ENCODE results near the gene RGS3.

Gene RGS3

DNA sequence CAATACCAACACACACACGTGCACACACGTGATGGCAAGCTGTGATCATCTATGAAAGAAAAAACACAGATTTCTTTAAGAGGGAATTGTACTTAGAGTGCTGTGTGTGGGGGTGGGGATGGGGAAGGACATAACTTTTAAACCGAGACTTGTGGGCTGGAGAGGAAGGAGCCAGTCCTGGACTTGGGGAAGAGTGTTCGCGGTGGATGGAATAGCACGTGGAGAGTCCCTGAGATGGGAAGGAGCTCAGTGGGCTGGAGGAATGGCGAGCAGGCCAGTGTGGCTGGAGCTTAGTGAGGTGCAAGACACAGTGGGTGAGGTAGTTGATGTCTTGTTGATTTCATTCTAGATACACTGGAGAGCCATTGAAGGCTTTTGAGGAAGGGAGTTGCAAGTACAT lies 78.5 kb downstream of the RGS3 start:
- Histone ChIP-seq H3K27me3 (replicated peaks; ENCODE audit: control insufficient read depth, insufficient read depth, low read length) (no peaks in the 10 kb centered on the region), H3K36me3 (ENCODE audit: control insufficient read depth, insufficient read depth, low read length) (peaks cover 49% of the 10 kb centered on the region), H3K4me3 (replicated peaks; ENCODE audit: low read depth, low read length) (no peak overlapping the region)
- TF ChIP-seq, protein P1, sequence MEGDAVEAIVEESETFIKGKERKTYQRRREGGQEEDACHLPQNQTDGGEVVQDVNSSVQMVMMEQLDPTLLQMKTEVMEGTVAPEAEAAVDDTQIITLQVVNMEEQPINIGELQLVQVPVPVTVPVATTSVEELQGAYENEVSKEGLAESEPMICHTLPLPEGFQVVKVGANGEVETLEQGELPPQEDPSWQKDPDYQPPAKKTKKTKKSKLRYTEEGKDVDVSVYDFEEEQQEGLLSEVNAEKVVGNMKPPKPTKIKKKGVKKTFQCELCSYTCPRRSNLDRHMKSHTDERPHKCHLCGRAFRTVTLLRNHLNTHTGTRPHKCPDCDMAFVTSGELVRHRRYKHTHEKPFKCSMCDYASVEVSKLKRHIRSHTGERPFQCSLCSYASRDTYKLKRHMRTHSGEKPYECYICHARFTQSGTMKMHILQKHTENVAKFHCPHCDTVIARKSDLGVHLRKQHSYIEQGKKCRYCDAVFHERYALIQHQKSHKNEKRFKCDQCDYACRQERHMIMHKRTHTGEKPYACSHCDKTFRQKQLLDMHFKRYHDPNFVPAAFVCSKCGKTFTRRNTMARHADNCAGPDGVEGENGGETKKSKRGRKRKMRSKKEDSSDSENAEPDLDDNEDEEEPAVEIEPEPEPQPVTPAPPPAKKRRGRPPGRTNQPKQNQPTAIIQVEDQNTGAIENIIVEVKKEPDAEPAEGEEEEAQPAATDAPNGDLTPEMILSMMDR (IDR thresholded peaks at IDR 0.05; ENCODE audit: insufficient read depth, low read length, poor library complexity, severe bottlenecking), result no peak
- DNase-seq (ENCODE audit: extremely low read depth, insufficient read length), result no peak

DNA sequence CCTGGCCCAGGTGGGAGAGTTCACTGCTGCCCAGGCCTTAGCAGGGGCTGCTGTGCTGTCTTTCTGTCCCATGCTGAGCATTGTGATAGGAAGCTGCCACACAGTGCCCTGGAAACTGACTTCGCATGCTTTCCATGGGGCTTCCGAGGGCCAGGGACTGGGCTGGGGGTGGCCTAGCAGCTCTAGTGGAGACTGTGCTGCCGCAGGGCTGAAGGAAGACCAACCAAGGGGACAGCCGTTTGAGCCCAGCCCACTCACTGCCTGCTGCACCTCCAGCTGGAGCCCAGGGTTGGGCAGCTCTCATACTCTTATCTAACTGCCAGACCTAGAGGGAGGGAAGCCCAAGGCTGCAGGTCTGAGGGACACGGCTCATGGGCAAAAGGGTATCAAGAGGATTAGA lies 79.2 kb downstream of the RGS3 start:
- TF ChIP-seq, protein P1 (IDR thresholded peaks at IDR 0.05; ENCODE audit: insufficient read depth, low read length, poor library complexity, severe bottlenecking), result no peak
- H3K4me3 ChIP-seq (replicated peaks; ENCODE audit: low read depth, low read length), result no peak overlapping the region
- DNase-seq (ENCODE audit: extremely low read depth, insufficient read length), result no peak
- peaks cover 43% of the 10 kb centered on the region for H3K36me3 ChIP-seq (ENCODE audit: control insufficient read depth, insufficient read depth, low read length)
- no peaks in the 10 kb centered on the region for H3K27me3 ChIP-seq (replicated peaks; ENCODE audit: control insufficient read depth, insufficient read depth, low read length)

DNA sequence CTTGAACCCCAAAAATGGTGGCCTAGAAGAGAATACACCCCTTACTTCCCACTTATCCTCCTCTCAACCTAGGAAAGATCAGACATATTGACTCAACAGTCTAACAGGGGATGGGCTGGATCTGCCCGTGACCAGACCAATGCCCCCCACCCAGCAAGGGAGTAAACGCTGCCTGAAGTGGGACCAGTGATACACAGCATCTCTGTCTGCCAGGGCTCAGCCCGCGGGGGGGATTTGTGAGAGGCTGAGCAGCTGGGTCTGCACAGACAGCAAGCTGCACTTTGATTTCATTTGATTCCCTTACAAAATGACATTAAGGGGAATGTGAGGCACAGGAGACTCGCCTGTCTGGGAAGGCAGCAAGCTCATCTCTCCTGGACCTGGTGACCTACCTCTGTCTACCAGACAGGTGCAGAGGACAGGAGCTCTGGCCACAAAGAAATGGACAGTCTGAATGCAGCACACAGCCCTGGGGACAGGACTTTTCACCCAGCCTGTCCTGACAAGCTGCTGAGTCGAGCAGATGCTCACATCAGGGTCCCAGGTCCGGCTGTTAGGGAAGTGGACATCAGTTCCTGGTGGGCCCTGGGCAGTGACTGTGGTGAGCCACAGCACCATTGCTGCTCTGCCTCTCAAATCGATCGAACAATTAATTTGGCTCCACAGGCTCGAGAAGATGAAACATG lies 79.9 kb downstream of the RGS3 start:
- no peak overlapping the region for H3K4me3 ChIP-seq (replicated peaks; ENCODE audit: low read depth, low read length)
- H3K36me3 ChIP-seq (ENCODE audit: control insufficient read depth, insufficient read depth, low read length), result peaks cover 37% of the 10 kb centered on the region
- H3K27me3 ChIP-seq (replicated peaks; ENCODE audit: control insufficient read depth, insufficient read depth, low read length), result no peaks in the 10 kb centered on the region
- DNase-seq (ENCODE audit: extremely low read depth, insufficient read length), result no peak
- TF ChIP-seq, protein P1 (IDR thresholded peaks at IDR 0.05; ENCODE audit: insufficient read depth, low read length, poor library complexity, severe bottlenecking), result no peak

DNA sequence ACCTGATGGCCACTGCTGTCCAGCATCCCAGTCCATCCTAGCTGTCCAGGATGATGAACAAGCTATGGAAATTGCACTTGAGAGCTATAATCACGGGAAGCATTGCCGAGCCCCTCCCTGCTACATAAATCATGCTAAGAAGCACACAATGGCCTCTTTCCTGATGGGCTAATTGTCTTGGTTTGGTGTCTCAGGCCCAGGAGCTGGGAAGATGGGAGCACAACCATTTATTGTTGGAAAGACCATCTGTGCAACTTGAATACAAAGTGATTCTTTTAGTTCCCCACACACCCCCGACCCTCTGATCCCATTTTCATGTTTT lies 80.4 kb downstream of the RGS3 start:
- no peak overlapping the region for H3K4me3 ChIP-seq (replicated peaks; ENCODE audit: low read depth, low read length)
- TF ChIP-seq, protein P1 (IDR thresholded peaks at IDR 0.05; ENCODE audit: insufficient read depth, low read length, poor library complexity, severe bottlenecking), result no peak
- H3K36me3 ChIP-seq (ENCODE audit: control insufficient read depth, insufficient read depth, low read length), result peaks cover 35% of the 10 kb centered on the region
- no peak for DNase-seq (ENCODE audit: extremely low read depth, insufficient read length)
- H3K27me3 ChIP-seq (replicated peaks; ENCODE audit: control insufficient read depth, insufficient read depth, low read length), result no peaks in the 10 kb centered on the region

DNA sequence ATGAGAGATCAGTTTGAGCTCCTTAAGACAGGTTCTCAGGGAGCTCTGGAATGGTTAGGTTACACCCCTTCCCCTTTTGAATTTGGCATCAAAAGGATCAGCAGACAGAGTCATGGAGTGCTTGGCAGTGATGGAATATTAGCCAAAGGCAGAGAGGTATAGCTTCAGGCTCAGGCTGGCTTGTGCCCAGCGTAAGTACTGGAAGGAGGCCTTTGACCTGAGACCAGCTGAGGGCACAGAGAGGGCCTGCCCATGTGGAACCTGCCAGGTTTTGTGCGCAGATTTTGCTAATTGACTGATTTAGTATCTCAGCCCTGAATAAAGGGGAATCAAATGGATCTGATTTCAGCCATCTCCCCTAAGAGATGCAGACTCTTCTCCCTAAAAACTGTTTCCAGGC lies 81.5 kb downstream of the RGS3 start:
- Histone ChIP-seq H3K4me3 (replicated peaks; ENCODE audit: low read depth, low read length) (no peak overlapping the region), H3K36me3 (ENCODE audit: control insufficient read depth, insufficient read depth, low read length) (peaks cover 35% of the 10 kb centered on the region), H3K27me3 (replicated peaks; ENCODE audit: control insufficient read depth, insufficient read depth, low read length) (no peaks in the 10 kb centered on the region)
- no peak for DNase-seq (ENCODE audit: extremely low read depth, insufficient read length)
- TF ChIP-seq, protein P1 (IDR thresholded peaks at IDR 0.05; ENCODE audit: insufficient read depth, low read length, poor library complexity, severe bottlenecking), result no peak

DNA sequence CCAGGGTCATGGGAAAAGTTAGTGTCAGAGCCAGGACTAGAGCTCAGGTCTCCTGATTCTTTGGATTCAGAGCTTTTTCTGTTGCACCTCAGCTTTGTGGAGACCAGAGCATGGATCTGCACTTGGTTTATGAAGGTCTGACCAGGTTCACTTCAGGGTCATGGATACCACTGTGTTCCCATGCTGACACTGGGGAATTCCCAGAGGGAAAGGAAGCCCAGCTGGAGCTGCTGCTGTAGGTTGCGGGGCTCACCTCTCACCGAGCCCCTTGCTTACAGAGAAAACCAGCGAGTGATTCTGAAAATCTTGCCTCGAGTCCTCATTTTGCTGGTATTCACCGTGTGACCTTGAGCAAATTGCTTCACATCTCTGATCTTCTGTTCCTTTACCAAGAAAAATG lies 83.0 kb downstream of the RGS3 start:
- Histone ChIP-seq H3K4me3 (replicated peaks; ENCODE audit: low read depth, low read length) (no peak overlapping the region), H3K36me3 (ENCODE audit: control insufficient read depth, insufficient read depth, low read length) (peaks cover 28% of the 10 kb centered on the region), H3K27me3 (replicated peaks; ENCODE audit: control insufficient read depth, insufficient read depth, low read length) (no peaks in the 10 kb centered on the region)
- no peak for DNase-seq (ENCODE audit: extremely low read depth, insufficient read length)
- TF ChIP-seq, protein P1 (IDR thresholded peaks at IDR 0.05; ENCODE audit: insufficient read depth, low read length, poor library complexity, severe bottlenecking), result no peak

Measured in GM06990 (cell line).